ENCODE measurements around the gene HMCN2. TPM values are rescaled to one million over a fixed set of nuclear protein-coding genes. Genes with fewer than 3 reads are reported as not detected.

Gene HMCN2
- polyA plus RNA-seq, 2 of the 4 experiments (the other 2 are of a cell fraction), result 0.01 TPM; not detected in 1

DNA sequence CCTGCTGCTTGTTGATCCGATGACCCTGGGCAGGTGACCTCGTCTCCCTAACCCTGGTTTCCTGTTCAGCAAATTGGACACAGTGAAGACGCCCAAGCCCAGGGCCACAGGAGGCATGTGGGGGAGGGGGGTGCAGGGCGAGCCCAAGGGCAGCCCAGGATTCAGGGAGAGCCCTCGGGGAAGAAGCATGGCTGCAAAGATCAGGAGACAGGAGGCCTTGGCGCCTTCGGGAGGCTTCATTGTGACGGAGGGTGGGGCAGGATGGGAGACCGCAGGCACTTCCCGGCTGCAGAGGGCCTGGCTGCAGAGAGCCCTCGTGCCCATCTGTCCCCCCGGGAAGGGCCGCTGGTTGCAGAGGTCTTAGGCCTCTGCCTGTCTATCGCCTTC lies 185.4 kb downstream of the HMCN2 start:
- WGBS (ENCODE audit: missing lambda C conversion rate), result 68% methylated on average over 14 of the region's 14 CpGs

DNA sequence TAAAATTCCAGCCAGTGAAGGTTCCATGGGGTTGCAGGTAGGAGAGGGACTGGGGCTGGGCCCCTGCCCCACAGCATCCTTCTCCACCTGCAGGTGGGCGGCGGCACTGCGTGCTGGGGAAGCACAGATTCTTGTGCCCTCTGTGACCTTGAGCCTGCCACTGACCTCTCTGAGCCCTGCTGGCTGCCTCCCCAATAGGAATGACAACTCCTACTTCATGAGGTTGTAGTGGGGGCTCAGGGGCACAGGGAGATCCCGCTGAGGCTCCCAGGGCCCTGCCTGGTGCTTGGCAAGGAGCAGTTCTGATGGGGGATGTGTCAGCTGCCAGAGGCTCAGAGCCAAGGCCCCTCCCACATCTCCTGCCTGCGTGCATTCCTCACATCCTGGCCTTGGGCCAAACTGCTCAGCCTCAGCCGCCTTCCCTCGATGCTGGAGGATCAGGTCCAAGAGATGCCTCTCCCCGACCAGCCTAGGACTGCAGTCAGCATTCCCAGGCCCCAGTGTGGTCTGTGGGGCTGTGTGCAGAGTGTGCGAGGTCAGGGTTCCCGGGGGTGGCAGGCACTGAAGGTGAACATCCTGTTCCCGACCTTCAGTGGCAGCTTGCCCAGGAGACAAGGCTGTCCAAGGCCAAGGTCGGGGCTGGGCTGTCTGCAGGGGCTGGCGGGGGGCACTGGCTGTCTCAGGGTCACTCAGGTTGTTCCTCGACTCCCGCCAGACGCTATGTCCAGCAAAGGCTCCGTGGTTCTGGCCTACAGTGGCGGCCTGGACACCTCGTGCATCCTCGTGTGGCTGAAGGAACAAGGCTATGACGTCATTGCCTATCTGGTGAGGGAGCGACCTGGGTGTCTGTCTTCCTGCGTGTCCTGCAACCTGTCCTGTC lies 186.2 kb downstream of the HMCN2 start:
- Histone ChIP-seq H3K4me2 (peak overlapping the region; percentile 61), H3K4me3 (no peak overlapping the region), H3K27ac (peak overlapping the region; percentile 57 to 68; a peak in 3 of 6 replicates), H3K4me1 (peaks cover 49% of the 10 kb centered on the region), H3K9me3 (no peaks in the 10 kb centered on the region)
- ATAC-seq, result peak; percentile 66 to 76
- peak; percentile 70 to 78 for DNase-seq (ENCODE audit: low read depth in 1 of 2, low spot score in 1 of 2)
- FAIRE-seq, result no peak
- ChIA-PET CTCF (interaction anchor here (0.6 to 3.4 kb wide), 9 partner anchors 12 to 274 kb away, joined by 3 to 46 read pairs (median 3); partner anchors contain the start of gene EXOSC2), POLR2A (no interaction called here)
- 48% methylated on average over 14 of the region's 23 CpGs for WGBS (ENCODE audit: missing lambda C conversion rate)
- TF ChIP-seq CHD4 (IDR thresholded peaks at IDR 0.05; ENCODE audit: borderline replicate concordance) (no peak), ESRRA (IDR thresholded peaks at IDR 0.05; ENCODE audit: borderline replicate concordance, low read length) (peak; percentile 87; the same call in 1 of the 2 replicates), ZFP36 (IDR thresholded peaks at IDR 0.05; ENCODE audit: borderline replicate concordance, partially characterized antibody) (no peak)
- TF ChIP-seq, protein P1, sequence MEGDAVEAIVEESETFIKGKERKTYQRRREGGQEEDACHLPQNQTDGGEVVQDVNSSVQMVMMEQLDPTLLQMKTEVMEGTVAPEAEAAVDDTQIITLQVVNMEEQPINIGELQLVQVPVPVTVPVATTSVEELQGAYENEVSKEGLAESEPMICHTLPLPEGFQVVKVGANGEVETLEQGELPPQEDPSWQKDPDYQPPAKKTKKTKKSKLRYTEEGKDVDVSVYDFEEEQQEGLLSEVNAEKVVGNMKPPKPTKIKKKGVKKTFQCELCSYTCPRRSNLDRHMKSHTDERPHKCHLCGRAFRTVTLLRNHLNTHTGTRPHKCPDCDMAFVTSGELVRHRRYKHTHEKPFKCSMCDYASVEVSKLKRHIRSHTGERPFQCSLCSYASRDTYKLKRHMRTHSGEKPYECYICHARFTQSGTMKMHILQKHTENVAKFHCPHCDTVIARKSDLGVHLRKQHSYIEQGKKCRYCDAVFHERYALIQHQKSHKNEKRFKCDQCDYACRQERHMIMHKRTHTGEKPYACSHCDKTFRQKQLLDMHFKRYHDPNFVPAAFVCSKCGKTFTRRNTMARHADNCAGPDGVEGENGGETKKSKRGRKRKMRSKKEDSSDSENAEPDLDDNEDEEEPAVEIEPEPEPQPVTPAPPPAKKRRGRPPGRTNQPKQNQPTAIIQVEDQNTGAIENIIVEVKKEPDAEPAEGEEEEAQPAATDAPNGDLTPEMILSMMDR (IDR thresholded peaks at IDR 0.05), result peak; percentile 38; the same call in 2 of the 3 replicates

More for the DNA sequence above, 185.4 kb downstream of the HMCN2 start:
- ATAC-seq, result no peak
- ChIA-PET CTCF (interaction anchor here (1.2 to 5.7 kb wide), 3 partner anchors 10 to 233 kb away, joined by 3 to 69 read pairs (median 46); no protein-coding TSS in a partner anchor), POLR2A (no interaction called here)
- no peak for FAIRE-seq
- Histone ChIP-seq H3K4me1 (peaks cover 56% of the 10 kb centered on the region), H3K4me2 (peak overlapping the region; percentile 61; the same call in 2 of the 3 replicates), H3K9me3 (no peaks in the 10 kb centered on the region), H3K4me3 (no peak overlapping the region), H3K27ac (peak overlapping the region; percentile 57 to 68; a peak in 3 of 6 replicates)
- TF ChIP-seq CBX8 (IDR thresholded peaks at IDR 0.05) (no peak), NFE2L2 (conservative IDR thresholded peaks at IDR 0.05; ENCODE audit: low read length) (no peak), EHMT2 (IDR thresholded peaks at IDR 0.05; ENCODE audit: low read depth) (no peak), KDM5A (IDR thresholded peaks at IDR 0.05) (no peak), EHF (CRISPR knock-in tag; IDR thresholded peaks at IDR 0.05) (no peak), MAZ (IDR thresholded peaks at IDR 0.05; ENCODE audit: borderline replicate concordance, low read depth, low read length) (no peak), POLR2AphosphoS2 (conservative IDR thresholded peaks at IDR 0.05; ENCODE audit: low read length) (no peak), BHLHE40 (IDR thresholded peaks at IDR 0.05; ENCODE audit: low read depth, low read length) (no peak), HOXB13 (CRISPR knock-in tag; IDR thresholded peaks at IDR 0.05; ENCODE audit: low read depth) (no peak), HEYL (CRISPR knock-in tag; IDR thresholded peaks at IDR 0.05) (no peak), SREBF2 (IDR thresholded peaks at IDR 0.05) (no peak), EP300 (IDR thresholded peaks at IDR 0.05) (no peak), RNF2 (IDR thresholded peaks at IDR 0.05; ENCODE audit: borderline replicate concordance, low read depth) (no peak), ZFP36 (IDR thresholded peaks at IDR 0.05; ENCODE audit: borderline replicate concordance, partially characterized antibody) (no peak), KDM1A (IDR thresholded peaks at IDR 0.05; ENCODE audit: low read depth) (no peak), MAFK (IDR thresholded peaks at IDR 0.05; ENCODE audit: partially characterized antibody) (no peak), MYC (IDR thresholded peaks at IDR 0.05; ENCODE audit: borderline replicate concordance, low read length) (no peak), JUN (IDR thresholded peaks at IDR 0.05) (no peak)
- TF ChIP-seq, protein P2, sequence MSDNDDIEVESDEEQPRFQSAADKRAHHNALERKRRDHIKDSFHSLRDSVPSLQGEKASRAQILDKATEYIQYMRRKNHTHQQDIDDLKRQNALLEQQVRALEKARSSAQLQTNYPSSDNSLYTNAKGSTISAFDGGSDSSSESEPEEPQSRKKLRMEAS (IDR thresholded peaks at IDR 0.05), result no peak
- no peak for DNase-seq (ENCODE audit: low read depth in 1 of 2, low spot score in 1 of 2)
